ENCODE measurements around the gene CAMK2N2.

CAMK2N2 gene

DNA sequence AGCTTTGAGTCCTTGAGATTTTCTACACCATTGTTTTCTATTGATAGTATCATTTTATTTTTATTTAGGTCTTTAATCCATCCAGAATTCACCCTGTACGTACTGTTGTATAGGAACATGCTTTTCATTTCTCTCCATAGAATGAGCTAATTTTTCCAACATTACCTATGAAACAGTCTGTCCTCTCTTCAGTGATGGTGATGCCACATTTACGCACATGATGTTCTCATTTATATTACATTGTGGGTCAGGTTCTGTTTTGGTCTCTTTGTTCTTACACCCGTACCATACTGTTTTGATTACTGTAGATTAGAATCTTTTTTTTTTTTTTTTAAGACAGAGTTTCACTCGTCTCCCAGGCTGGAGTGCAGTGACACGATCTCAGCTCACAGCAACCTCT, 49.6 kb downstream of the CAMK2N2 start:
- DNase-seq, result no peak

DNA sequence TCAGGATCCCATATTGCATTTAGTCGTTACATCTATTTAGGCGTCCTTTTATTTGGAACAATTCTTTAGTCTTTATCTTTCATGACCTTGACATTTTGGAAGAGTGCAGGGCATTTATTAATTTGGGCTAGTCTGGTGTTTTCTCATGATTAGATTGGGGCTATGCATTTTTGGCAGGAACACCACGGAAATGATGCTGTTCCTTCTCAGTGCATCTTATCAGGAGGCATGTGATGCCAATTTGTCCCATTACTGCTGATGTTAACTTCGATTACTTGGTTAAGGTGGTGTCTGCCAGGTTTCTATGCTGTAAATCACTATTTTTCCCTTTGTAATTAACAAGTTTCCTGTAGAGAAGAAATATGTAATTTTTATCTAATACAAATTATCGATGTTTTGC, 50.1 kb downstream of the CAMK2N2 start:
- no peak for DNase-seq
